HL-60 (cell line): ENCODE data around the gene PLPP3.

Experiments
- DNase-seq, 2 experiments: peaks; one replicate each; pipeline ENCODE4 v3.0.0-alpha.2; 2010 to 2020; ENCODE audit warnings: low read depth in 1 of 2, low spot score in 1 of 2
- H3K27ac ChIP-seq: fragments of 250-450 bp; sonication (Bioruptor Pico); replicated peaks from 2 replicates; pipeline ENCODE4 v1.5.1; 2020; ENCODE audit warnings: mild to moderate bottlenecking, moderate library complexity
- H3K27me3 ChIP-seq: fragments of 250-450 bp; sonication (Bioruptor Pico); 2 replicates; pipeline ENCODE4 v1.5.1; 2021; ENCODE audit warnings: mild to moderate bottlenecking, moderate library complexity; ENCODE audit not compliant: insufficient read depth, poor library complexity, severe bottlenecking
- H3K4me3 ChIP-seq: replicated peaks from 2 replicates; pipeline ENCODE4 v1.5.1; 2011; ENCODE audit warnings: mild to moderate bottlenecking, control low read depth, low read length; ENCODE audit not compliant: insufficient read depth
- CTCF ChIP-seq: IDR thresholded peaks from one replicate; pipeline ENCODE4 v1.5.1; 2011; ENCODE audit warnings: low read length, control low read depth, inconsistent platforms; ENCODE audit not compliant: insufficient read depth
- GABPA ChIP-seq: IDR thresholded peaks from 2 replicates; pipeline ENCODE4 v1.6.1; 2012; ENCODE audit warnings: low read depth
- POLR2AphosphoS5 ChIP-seq: IDR thresholded peaks from 2 replicates; pipeline ENCODE4 v1.6.1; 2012; ENCODE audit warnings: low read depth
- REST ChIP-seq: IDR thresholded peaks from 2 replicates; pipeline ENCODE4 v1.6.1; 2012; ENCODE audit warnings: low read depth; ENCODE audit not compliant: insufficient replicate concordance
- SPI1 ChIP-seq: IDR thresholded peaks from 2 replicates; pipeline ENCODE4 v1.6.1; 2012; ENCODE audit warnings: low read depth, mild to moderate bottlenecking, borderline replicate concordance

Gene PLPP3

GRCh38 chr1:56551691-56552090, 27.7 kb downstream of the PLPP3 start:
- DNase-seq, result no peak
- TF ChIP-seq REST (no peak), CTCF (no peak), POLR2AphosphoS5 (no peak), GABPA (no peak), SPI1 (no peak)
- Histone ChIP-seq H3K4me3 (no peak overlapping the region), H3K27ac (no peak overlapping the region), H3K27me3 (peaks cover 2% of the 10 kb centered on the region)

- TF ChIP-seq CTCF, result no peak
- no peak for TF ChIP-seq SPI1
- TF ChIP-seq POLR2AphosphoS5, result no peak
- no peak for TF ChIP-seq REST
- no peak for TF ChIP-seq GABPA
- no peak for DNase-seq
- H3K27ac ChIP-seq, result no peak overlapping the region
- no peak overlapping the region for H3K4me3 ChIP-seq
- H3K27me3 ChIP-seq, result peaks cover 2% of the 10 kb centered on the region
These were observed 28.5 kb downstream of the PLPP3 start for GRCh38 chr1:56550859-56551188.

- H3K27ac ChIP-seq, result no peak overlapping the region
- no peak overlapping the region for H3K4me3 ChIP-seq
- no peak for TF ChIP-seq GABPA
- no peak for TF ChIP-seq POLR2AphosphoS5
- TF ChIP-seq SPI1, result no peak
- TF ChIP-seq CTCF, result no peak
- no peak for TF ChIP-seq REST
- DNase-seq, result no peak
- peaks cover 2% of the 10 kb centered on the region for H3K27me3 ChIP-seq
These were observed 29.1 kb downstream of the PLPP3 start for GRCh38 chr1:56550138-56550858.
